HG03575 (cell line): ENCODE results near the gene LTB4R2.

ENCODE experiments used
- ATAC-seq: cut with Tn5 transposase; IDR thresholded peaks from one replicate; pipeline ENCODE4 v1.9.1; 2021; ENCODE audit not compliant: unreplicated experiment, insufficient number of reproducible peaks, low FRiP score; ENCODE audit errors: extremely low read depth

The LTB4R2 gene, protein sequence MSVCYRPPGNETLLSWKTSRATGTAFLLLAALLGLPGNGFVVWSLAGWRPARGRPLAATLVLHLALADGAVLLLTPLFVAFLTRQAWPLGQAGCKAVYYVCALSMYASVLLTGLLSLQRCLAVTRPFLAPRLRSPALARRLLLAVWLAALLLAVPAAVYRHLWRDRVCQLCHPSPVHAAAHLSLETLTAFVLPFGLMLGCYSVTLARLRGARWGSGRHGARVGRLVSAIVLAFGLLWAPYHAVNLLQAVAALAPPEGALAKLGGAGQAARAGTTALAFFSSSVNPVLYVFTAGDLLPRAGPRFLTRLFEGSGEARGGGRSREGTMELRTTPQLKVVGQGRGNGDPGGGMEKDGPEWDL

DNA sequence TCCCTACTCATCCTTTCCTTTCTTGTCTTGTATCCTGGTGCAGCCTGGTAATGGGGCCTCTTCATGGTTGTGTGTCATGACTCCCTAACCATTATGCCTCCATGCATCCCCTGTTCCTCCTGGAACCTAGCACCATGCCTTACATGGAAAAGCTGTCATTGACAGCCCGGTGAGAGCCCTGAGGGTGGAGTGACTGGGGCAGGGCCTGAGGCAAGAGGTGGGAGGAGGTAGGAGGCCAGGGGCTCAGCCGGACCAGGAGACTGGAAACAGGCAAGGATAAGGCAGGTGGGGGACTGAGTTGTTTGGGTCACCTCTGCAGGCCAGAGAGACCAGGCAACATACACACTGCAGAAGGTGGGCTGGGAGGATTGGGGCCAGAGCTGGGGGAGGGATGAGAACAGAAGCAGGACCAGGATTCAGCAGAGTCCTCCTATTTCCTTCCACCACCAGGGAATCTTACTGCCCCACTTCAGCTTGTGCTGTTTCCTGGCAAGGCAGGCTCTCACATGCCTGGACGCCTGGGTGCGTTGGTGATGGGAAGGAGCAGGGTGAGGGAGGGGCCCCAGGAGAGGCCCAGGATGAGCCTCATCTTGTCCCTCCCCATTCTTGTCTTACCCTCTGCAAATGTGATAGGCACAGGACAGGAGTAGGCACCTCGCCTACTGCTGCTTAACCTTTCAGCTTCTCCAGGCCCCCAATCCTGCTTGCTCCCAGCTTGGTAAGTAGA lies at the start of gene LTB4R2:
Gene LTB4R2, plus strand, starts transcription at position 603 of the 727 bp plus-strand sequence. CDS start 525 bp downstream, outside the sequence.
- ATAC-seq = no peak

DNA sequence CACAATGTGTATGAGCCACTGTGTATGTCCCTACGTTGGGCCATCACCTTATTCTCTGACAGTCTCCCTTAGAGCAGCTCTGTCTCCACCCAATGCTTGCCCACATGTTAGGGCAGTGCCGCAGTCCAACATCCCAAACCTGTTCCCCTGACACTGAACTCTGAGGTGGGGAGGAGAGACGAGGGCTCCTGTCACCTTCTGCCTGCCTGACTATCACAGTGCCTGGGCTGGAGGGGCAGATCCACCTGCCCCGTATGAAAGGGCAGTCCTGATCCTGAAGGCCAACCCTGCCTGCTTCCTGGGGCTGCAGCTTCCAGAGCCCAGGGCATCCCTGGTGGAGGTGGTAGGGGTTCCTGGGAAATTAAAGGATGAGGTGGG lies 49.2 kb upstream of the LTB4R2 start:
- no peak for ATAC-seq

DNA sequence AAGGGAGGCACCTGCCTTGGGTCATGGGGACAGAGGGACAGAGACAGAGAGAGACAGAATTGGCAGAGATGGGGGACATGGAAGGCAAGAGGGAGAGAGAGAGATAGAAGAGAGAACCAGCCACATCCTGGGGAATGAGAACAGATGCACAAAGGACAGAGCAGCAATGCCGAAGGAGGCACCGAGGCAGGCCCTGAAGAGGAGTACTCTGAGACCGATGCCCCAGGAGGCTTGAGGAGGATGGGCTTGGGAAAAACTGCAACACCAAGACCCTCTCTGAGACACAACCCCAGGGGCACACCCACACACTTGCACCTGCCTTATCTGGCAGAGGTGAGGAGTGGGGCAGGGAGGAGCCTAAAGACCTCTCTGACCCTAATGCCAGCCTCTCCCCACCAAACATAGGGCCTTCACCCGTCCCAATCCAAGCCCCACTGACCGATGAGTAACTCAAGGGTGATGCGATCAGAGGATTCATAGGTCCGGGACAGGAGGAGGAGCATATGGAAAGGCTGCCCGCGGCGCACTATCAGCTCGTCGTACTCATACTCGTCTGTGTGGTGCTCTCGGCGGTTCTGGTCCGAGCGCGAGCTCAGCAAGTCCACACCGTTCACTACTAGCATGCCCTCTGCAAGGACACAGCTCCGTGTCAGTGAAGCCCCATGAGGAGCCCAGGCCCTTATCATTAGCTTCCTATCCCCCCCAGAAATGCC lies 48.5 kb upstream of the LTB4R2 start:
- no peak for ATAC-seq

DNA sequence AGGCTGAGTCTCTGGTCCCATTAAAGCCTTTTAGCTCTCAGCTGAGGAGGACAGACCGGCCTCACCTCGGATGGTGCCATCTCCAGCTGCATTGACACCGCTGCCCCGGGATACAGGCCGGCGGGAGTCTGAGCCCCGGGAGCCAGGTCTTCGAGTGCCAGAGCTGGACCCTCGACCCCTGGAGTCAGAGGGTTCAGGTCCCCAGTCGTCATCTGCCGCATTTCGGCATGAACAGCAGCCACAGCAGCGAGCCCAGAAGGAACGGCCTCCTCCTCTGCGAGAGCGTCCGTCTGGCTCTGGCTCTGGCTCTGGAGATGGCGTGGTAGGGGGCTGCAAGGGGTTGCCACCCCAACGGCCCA lies 48.0 kb upstream of the LTB4R2 start:
- ATAC-seq = no peak

DNA sequence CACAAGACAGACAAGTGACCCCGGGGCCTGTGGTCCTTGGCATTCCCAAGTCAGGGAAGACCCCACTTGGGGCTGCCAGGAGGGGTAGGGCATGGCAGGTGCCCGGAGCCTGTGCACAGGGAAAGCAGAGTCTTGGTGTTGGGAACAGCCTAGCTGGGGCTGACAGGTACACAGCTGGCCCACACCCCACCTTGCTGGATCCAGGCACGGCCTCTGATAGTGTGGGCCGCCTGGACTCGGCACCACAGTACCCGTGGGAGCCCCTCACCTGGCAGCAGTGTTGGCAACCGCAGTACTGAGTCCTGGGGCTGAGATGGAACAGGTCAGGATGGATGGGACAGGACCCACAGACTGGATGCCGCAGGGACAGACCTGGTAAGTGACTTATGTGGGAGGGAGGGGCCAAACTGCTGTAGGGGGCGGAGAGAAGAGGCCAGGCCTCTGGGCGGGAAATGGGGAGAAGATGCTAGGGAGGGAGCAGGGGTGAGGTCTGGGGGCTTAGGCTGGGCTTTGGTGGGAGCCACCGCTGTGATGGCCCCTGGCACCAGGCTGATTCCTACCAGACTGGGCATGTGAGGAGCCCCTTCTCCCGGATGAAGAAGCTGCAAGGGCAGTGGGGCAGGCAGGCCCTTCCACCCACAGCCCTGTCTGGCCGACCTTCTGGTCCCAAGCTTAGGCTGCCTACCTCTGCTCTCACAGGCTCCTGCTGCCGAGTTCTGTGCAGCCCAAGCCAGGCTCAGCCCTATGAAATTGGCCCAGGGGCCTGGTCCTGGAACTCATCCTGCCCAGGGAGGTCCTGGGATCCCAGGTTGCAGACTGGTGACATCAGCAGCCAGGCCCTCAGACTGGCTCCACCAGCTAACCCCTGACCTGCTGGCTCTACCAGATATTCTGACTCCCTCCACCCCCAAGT lies 46.9 kb upstream of the LTB4R2 start, which contains the start of gene TGM1:
Gene TGM1, minus strand, starts transcription at position 357 of the 913 bp plus-strand sequence. CDS start 825 bp downstream, outside the sequence.
- no peak for ATAC-seq

DNA sequence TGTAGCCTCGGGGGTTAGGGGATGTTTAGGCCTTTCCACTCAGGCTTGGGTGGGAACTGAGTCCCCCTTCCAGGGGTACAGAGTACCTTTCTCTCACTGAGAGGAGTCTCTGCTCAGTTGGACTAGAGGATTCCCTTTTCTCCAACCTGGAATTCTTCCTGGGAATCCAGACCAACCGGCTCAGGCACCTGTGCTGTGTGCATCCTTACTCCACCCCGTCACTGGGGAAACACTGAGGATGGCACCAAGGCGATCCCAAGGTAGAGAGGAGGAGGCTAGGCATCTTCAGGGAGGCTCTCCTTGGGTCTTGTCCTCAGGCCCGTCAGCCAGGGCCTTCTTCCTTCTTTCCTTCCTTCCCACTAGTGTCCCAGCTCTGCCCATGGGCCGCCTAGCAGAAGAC lies 46.1 kb upstream of the LTB4R2 start:
- no peak for ATAC-seq

DNA sequence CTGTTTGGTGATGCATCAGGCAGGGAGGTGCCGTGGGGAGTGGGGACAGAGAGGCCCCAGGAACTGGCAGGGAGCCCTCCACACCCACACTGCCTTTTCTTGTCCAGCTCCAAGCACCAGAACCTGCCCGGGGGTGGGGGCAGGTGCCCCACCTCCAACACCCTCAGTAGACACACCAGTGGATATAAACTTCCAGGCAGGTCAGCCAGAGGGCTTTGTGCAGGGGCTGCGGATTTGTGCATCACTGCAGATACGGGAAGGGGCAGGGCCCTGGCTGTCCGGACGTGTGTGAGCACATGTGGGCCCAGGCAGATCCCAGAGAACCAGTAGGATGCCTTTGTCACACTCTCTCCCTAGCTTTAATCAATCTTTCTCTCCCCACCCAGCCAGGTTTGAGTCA lies 45.6 kb upstream of the LTB4R2 start:
- ATAC-seq = no peak

DNA sequence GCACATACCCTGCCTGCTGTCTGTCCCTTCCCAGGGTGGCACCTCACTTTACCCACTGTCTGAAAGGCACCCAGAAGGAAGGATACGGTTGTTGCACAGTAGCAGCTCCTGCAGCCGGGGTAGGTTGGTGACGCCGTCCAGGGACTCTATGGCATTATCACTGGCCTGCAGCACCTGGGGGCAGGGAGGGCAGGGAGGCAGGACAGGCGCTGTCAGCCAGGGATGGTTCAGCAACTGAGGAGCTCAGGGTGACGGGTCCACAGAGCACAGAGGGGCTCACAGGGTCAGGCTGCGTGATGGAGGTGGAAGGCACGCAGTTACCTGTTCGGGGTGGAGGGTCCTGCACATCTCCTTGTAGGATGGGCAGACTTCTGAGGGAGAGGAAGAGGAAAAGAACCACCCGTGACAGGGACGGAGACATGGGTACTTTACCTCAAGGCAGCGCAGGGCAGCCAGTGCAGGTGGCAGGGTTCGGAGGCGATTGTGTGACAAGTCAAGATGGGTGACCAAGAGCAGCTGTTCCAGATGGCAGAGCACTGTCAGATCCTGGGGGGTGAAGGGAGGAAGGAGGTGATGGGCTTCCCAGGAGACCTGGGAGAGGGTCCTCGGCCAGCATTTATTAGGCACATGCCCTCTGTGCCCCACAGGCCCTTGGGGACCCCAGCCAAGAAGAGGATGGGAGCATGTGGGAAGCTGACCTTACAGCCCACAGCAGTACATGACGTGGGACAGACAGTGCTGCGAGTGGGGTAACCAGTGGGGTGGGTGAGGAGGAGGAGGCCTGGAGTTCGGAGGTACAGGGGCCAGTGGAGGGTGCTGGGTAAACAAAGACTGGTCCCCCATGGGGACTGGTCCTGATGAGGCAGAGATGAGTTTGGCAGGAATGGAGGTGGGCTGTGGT lies 43.3 kb upstream of the LTB4R2 start:
- no peak for ATAC-seq

DNA sequence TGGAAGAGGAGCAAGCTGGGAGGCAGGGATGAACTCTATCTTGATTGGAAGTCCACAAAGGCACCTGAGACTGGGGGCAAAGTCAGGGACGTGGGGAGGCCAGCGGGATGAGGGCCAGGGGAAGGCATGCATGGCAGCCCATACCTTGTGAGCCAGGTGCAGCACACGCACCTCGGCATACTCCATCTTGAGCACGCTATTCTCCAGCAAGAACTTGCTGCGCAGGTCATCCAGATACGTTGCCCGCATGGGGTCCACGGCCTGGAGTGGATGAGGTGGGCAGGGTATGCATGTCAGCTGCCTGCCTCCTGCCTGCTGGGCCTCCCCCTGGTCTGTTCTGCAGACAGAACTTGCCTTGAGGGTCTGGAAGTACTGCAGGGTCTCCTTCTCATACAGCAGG lies 42.4 kb upstream of the LTB4R2 start:
- ATAC-seq = no peak

DNA sequence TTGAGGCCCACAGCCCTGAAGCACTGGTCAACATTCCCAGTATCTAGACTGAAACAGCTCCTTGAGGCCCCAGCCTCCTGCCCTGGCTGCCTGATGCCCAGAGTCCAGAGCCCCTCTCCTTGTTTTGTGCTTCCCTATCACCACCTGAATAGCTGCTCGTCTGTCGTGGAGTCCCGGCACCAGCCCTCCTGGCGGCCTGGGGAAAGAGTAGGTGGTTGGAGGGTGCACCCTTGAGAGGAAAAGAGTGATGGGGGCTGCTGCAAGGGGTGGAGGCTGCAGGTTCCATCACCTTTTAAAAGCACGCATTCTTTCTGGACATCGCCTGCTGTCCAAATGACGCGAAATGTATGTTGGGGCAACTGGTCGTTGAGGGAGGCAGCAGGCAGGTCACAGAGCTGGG lies 41.7 kb upstream of the LTB4R2 start:
- ATAC-seq = no peak

DNA sequence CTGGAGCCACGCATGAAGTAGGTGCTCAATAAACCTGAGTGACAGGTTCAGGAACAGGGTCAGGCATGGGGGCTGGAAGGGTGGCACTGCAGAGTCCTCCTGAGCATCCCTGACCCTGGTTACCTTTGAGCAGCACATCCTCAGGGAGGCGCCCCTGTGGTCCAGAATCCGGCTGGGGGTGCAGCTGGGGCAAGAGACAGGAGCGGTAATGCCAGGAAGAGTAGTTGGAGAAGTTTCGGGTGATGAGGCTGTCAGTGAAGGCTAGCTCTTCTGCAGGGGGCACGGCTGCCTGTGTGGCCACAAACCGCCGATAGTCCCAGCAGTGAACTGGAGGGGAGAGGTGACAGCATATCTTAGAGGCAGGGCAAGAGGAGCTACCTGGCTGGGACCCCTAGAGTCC lies 40.6 kb upstream of the LTB4R2 start:
- ATAC-seq = no peak

DNA sequence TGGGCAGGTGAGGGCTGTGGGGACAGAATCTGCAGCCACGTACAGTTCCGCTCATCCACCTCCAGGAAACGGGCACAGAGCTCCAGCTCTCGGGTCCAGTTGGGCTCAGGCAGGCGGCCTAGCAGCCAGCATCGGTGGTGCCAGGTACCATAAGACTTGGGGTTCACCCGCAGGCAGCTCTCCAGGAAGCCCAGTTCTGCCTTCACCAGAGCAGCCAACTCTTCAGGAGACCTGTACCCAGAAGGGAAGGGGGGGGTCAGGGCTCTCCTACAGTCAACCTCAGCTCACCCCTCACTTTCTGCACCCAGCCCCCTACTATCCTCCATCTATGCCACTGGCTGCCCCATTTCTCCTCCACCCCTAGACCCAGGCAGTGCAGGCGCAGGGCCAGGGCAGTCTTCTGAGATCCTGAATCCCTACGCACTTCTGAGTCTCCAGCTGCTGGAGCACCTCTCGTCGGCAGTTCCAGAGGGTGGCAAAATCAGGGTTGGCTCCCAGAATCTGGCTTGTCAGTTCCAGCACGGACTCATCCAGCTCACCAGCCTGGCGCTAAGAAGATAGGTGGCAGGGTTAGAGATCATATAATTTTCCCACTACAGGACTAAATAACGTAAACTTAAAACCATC lies 39.9 kb upstream of the LTB4R2 start:
- ATAC-seq = no peak

DNA sequence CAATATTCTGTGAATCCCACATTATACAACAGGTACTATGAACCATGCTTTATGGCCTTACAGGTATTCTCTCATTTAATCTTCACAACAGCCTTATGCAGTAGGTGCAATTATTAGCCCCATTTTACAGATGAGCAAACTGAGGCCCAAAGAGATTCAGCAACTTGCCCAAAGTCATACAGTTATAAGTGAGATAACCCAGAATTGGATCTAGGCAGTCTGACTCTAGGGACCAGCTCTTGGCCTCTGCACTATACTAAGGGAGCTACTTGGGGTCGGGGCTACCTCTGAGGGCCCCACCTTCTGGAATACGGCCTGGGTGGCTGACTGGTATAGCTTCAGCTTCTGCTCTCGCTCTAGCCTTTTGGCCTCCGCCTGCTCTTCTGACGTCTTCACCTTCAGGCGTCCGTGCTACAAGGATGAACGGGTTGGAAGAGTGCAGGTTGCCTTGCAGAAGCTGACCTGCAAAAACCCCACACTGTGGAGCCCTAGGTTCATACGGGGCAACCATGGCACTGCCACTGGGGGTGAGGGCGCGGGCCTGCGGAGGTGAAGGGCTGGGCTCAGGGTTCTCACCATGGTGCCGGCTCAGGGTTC lies 39.3 kb upstream of the LTB4R2 start:
- no peak for ATAC-seq

DNA sequence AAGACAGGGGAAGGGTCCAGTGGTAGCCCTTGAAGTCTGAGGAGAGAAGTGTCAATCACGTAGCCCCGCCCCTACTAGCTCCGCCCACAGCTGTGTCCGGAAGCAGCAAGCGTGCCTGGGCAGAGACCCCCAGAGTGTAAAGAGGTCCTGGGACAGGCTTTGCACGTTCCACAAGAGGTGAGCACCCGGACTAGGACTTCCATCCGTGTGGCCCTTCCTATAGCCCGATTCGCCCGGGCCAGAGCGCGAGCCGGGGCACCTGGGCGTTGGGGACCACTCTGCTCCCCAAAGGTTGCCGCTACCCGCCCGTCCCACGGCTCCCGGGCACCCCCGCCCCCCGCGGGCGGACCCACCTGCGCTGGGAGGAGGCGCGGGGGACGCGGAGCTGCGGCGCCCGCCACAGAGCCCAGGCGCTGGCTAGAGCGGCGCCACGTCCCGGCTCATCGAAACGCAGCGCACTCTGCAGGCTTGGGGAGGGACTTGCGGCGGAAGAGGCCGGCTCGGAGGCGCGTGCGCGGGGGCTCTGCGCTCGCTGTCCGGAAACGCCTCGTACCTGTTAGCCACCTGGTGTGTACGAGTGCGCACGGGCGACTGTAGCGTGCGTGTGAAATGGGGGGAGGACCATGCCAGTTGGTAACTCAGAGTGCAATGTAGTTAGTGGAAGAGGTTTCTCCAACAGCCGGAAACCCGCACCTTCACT lies 38.7 kb upstream of the LTB4R2 start, which contains the start of gene RABGGTA:
Gene RABGGTA, minus strand, starts transcription at position 464 of the 700 bp plus-strand sequence. CDS start 482 bp downstream, outside the sequence.
- peak; percentile 40 for ATAC-seq

DNA sequence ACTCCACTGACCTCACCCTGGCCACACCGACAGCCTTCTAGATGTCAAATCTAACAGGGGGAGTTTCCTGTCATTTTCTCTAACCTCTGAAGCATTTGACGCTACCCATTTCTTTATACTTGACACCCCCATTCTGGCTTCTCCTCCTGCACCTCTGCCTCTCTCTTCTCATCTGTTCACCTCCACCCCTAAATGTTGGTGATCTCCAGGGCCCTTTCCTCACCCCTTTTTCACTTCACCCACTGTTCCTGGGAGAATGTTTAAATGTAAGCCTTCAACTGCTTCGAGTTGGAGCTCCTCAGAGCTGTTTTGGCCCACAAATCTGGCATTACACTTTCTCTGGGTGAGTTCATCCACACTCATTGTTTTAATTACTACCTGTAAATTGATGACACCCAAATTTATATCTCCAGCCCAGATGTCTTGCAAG lies 38.1 kb upstream of the LTB4R2 start:
- ATAC-seq = no peak

DNA sequence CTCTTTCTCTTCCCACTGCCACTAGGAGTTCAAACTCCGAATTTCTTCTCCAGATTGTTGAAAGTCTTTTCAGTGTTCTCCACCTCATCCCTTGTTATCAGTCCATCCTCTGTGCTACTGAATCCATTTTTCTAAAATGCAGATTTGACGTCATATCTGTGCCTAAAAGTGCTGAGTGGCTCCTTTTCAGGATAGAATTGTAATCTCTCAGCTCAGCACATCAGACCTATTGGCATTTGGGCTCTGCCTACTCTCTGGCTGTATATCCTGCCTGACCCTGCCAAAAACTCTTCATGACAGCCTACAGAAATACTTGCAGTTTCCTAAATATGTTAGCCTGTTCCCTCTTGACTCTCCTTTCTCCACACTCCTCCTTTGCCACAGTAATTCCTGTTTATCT lies 37.5 kb upstream of the LTB4R2 start:
- no peak for ATAC-seq
